H1 (cell line): ENCODE data around the gene PTPN18.

Experiments used
- EZH2 ChIP-seq: fragments of 200-600 bp; sonication (generic); IDR thresholded peaks from 2 replicates; pipeline ENCODE4 v1.7.1; 2012; ENCODE audit warnings: low read depth, mild to moderate bottlenecking, moderate library complexity, low read length, inconsistent platforms; ENCODE audit not compliant: severe bottlenecking
- POLR2A ChIP-seq, 2 experiments: IDR thresholded peaks; 1 replicate in 1 of 2; 2 replicates in 1 of 2; pipeline ENCODE4 v1.6.1; 2011; ENCODE audit warnings: low read depth in 2 of 2, low read length in 2 of 2, mild to moderate bottlenecking in 2 of 2; ENCODE audit errors: control extremely low read depth in 1 of 2
- POLR2AphosphoS5 ChIP-seq: IDR thresholded peaks from 2 replicates; pipeline ENCODE4 v1.6.1; 2011; ENCODE audit warnings: low read depth, low read length
- RFX5 ChIP-seq: IDR thresholded peaks from 2 replicates; pipeline ENCODE4 v1.6.1; 2011; ENCODE audit warnings: low read depth, low read length, improper control_type of control experiment, borderline replicate concordance

- TF ChIP-seq RFX5 (no peak), POLR2A (IDR thresholded peaks at IDR 0.05; ENCODE audit: control extremely low read depth in 1 of 2, low read depth in 2 of 2, low read length in 2 of 2) (no peak), EZH2 (no peak), POLR2AphosphoS5 (no peak)
Measured at GRCh38 chr2:130357864-130358263, 2.0 kb downstream of the PTPN18 start.
